Uterus (tissue), 2 donors: ENCODE data around the gene TMEM200B.

Experiments used
- CTCF ChIP-seq, 4 experiments: fragments of 200-600 bp in 2 of 4; fragments of 450-650 bp in 2 of 4; sonication (generic) in 2 of 4; IDR thresholded peaks; one replicate each; pipeline ENCODE4 v1.5.1; 2016 to 2019; ENCODE audit warnings: antibody characterized with exemption in 4 of 4, mild to moderate bottlenecking in 2 of 4, moderate library complexity in 1 of 4
- POLR2A ChIP-seq, 2 donors: fragments of 450-650 bp; IDR thresholded peaks; one replicate each; pipeline ENCODE4 v1.6.1; 2016; ENCODE audit warnings: antibody characterized with exemption in 2 of 2, mild to moderate bottlenecking in 1 of 2, moderate library complexity in 1 of 2

- TF ChIP-seq CTCF (IDR thresholded peaks at IDR 0.05) (no peak), POLR2A (IDR thresholded peaks at IDR 0.05) (no peak)
These were observed 32.6 kb downstream of the TMEM200B start for GRCh38 chr1:29090937-29091618.
